ENCODE measurements around the gene RASL11B.

The RASL11B gene

DNA sequence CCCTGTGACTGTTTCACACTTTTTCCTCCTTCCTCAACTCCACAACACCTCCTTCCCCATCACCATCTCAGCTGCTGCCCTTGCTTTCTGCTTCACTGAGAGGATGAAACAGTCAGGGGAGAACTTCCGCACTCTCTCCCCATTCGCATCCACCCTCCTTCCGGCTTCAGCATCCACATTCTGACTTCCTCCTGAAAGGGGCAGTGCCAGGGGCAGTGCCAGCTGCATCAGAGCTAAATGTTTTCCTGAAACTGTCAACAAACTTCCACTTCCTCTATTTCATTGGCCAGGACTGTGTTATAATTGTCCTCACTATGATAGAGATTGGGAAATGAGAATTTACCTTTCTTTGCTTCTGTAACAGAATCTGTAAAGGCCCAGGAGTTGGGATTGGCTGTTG, 18.2 kb upstream of the RASL11B start:
- no peak for DNase-seq

DNA sequence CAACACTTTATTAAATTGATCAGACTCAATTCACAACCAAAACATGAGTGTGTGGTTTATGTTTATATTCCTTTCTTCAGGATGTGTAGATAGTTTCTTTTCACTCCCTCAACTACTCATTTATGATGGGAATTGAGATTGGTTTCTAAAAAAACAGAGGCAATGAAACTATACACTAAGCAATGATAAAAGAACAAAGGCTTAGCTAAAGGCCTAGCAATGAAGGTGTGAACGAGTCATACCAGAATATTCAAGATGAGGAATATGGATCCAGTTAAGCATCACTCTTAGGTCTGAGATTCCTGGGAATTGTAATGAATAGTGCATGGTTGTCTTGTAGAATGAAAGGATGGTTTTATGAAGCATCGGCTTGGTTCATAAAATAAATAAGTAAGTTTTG, 17.5 kb upstream of the RASL11B start:
- no peak for DNase-seq

DNA sequence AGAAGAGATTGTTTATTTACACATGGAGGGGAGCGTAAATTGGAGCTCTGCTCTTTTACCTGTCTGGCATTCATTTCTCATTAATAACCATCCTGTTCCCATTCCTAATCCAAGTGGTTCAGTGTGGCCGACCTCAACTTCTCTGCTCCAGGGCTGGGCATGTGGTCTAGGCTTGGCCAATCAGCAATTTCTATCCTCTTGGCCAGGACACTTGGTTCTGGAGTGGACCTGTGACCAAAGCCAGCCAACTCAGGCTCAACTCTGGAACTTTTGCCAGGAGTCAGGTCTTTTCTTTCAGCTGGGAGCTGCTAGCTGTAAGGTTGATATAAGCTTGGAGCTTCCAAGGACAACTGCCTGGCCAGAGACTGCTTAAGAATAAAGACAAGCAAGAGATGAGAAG, 15.6 kb upstream of the RASL11B start:
- DNase-seq = no peak

- no peak for DNase-seq
These were observed 13.9 kb upstream of the RASL11B start for GRCh38 chr4:52848254-52848653.

DNA sequence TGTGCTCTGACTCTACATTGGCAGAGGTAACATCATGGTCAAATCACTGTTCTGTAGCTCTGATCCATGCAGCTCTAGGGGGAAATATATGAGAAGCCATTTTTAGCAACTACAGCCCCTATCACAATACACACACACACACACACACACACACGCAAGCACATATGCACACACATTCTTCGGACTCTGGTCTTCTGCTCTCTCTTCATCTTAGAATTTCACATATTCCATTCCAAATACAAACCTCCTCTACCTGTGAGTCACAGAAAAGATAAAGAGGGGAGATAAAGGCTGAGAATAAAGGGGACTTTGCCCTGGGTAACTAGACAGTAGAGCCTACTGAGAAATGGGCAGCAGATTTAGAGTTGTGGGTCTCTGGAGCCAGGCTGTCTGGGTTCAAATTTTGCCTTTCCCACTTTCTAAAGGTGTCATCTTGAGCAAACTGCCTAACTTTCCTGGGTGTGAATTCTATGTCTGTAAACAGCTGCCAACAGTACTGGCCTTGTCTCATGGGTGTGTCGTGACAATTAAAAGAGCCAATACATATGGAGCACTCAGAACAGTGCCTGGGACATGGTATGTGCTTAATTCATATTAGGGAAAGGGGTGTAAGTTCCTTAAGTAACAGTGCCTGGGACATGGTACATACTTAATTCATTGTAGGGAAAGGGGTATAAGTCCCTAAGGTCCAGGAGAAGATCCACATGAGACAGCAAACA, 11.6 kb upstream of the RASL11B start:
- DNase-seq = no peak

GRCh38 chr4:52852041-52852440, 10.1 kb upstream of the RASL11B start:
- no peak for DNase-seq

DNA sequence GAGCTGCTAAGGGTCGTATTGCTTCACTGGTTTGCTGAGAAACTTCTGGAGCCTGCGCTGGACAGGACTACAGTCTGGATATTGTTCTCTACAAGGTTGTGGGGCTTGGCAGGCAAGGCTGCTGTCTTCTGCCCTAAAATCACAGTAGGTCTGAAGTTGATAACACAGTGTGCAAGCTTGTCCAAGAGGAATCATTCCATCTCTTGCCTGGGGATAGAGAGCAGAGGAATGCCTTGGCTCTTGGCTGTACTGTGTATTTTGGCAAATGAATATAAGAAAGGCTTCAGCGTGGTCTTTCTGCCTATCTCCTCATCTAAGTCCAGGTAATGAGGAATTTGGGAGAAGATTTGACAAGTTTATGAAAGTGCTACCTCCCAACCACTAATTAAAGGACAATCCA, 9.4 kb upstream of the RASL11B start:
- no peak for DNase-seq

DNA sequence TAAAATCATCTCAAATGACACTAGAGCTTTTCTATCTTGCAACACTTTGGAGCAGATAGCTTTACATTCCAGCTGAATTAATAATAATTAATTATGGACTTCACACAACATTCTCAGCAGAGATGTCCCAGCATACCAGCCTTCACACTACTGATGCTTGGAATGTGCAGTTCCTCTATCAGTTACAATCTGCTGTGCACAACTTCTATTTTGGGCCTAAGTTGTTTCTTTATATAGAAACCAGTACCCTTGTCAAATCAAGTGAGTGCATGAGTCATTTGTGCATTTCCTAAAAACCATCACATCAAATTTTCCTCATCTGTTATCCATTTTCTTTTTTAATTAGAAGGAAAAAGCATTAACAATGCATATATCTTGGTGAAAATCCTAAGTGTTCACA, 8.8 kb upstream of the RASL11B start:
- no peak for DNase-seq

- no peak for DNase-seq
These were observed 5.3 kb upstream of the RASL11B start for GRCh38 chr4:52856801-52857200.

- DNase-seq = no peak
These were observed 1.8 kb upstream of the RASL11B start for GRCh38 chr4:52860361-52860760.

DNA sequence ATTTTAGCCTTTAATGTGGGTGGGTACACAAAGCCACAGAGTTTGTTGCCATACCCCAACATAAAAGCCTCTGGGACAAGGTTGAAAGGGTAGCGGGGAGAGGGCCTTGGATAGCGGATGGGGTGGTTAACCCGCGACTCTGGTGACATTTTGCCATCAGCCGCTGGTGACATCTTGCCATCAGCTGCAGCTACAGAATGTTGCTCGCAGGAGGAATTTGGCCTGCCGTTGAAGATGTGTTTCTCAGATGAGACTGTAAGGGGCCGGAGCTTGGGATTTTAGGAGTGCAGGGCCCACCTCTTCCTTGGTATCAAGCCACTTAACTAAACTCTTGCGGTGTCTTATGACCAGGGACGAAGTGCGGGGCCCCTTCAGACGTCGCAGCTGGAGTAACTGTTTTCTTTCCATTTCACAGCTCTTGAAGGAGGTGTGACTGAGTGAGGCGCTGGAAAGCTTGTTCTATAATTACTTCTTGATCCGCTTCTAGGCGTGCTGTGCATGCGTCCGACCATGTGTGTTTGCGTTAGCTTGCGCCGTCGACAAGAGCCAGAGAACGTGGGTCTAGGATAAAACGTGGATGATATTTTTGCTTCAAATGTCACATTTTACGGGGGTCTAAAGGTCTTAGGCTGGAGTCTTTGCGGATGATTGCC, 820 bp upstream of the RASL11B start:
- DNase-seq = no peak

DNA sequence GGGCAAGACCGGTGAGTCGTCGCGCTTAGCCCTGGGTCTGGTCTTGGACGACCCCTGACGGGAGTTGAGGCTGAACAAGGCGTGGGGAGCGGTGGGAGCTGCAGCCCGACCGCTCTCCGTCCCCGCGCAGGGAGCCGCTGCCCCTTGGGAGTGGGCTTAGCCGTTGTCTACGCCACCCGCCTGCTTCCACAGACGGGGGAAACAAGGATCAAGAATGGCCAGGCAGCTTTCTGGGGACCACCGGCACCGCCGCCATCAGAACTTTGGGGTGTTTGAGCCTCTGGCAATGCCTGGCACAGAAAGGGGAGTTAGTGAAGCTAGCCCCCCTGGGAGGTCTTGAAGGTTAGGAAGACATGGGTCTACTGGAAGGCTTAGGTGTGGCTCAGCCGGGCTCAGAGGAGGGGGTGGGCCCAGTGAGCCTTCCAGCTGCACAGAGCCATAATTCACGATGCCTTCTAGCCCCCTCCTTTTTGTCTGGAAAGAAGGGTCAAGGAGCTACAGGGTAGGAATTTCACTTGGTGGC, 583 bp downstream of the RASL11B start:
- DNase-seq = peak in 1 of 2 experiments; percentile 65

DNA sequence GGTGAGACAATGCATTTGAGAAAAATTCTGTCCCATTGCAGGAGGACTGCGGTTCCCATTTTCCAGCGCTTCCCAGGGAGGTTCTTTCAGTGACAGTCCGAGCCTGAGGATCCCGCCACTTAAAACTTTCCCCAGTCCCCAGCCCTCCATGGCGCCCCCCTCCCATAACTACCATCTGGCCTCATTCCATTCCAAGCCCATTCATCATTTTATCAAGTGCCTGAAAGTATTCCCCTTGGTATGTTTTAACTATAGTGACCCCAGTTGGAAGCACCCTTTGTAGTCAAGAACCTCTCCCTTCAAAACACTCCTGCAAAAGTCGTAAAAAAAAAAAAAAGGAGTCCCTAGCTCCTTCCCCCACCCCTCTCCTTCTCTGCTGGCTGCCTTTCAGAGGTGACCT, 1.2 kb downstream of the RASL11B start:
- no peak for DNase-seq

GRCh38 chr4:52864793-52865192, 2.7 kb downstream of the RASL11B start:
- no peak for DNase-seq

DNA sequence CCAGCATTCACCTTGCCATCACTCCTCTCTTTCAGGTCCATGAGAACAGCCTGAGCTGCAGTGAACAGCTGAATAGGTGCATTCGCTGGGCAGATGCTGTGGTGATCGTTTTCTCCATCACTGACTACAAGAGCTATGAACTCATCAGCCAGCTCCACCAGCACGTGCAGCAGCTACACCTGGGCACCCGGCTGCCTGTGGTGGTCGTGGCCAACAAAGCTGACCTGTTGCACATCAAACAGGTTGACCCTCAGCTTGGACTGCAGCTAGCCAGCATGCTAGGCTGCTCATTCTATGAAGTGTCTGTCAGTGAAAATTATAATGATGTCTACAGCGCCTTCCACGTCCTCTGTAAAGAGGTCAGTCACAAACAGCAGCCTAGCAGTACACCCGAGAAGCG, 3.2 kb downstream of the RASL11B start:
- DNase-seq = no peak

DNA sequence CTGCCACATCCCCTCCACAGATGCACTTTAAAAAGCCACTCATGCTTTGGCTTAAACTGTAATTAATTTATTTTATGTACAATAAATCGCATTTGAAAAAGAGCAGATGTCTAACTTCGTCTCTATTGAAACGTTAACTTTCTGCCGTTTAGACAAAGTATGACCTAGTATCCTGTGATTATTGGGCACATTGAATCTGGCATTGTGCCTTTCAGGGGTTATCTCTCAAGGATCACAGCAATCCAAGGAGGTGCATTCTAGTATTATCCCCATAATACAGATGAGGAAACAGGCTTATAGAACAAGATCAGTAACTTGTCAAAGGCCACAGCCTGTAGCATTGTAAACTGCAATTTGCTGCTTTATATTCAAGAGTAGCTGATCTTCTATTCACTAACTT, 4.6 kb downstream of the RASL11B start:
- DNase-seq = no peak

- no peak for DNase-seq
These were observed 5.0 kb downstream of the RASL11B start for GRCh38 chr4:52867163-52867562.

- DNase-seq = peak; percentile 2 to 30
These were observed 6.0 kb downstream of the RASL11B start for GRCh38 chr4:52868133-52868532.

GRCh38 chr4:52869196-52869595, 7.1 kb downstream of the RASL11B start:
- no peak for DNase-seq

- DNase-seq = no peak
These were observed 7.5 kb downstream of the RASL11B start for GRCh38 chr4:52869656-52870055.

- DNase-seq = no peak
These were observed 8.1 kb downstream of the RASL11B start for GRCh38 chr4:52870225-52870624.

DNA sequence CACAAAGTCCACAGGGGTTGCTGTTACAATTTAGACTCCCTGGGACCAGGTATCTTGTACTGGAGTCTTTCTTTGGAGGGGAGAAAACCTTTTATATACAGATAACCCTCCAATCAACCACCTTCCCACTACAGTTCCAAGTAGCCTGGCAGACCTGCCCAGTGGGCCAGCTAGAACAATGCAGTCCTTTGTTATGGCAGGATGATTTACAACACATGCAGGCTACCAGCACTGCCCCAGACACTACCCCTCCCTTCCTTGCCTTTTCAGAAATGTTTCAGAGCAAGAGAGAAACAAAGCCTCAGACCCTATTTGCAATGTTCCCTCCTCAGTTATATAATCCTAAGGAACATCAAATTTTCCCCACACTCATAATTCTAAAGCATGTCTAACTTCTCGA, 11.1 kb downstream of the RASL11B start:
- peak; percentile 84 to 90 for DNase-seq

GRCh38 chr4:52873861-52874343, 11.8 kb downstream of the RASL11B start:
- no peak for DNase-seq

GRCh38 chr4:52874948-52875347, 12.8 kb downstream of the RASL11B start:
- DNase-seq = no peak

GRCh38 chr4:52876069-52876468, 14.0 kb downstream of the RASL11B start:
- DNase-seq = no peak
